ENCODE measurements around the gene LIN7B.
"Not testable (repeated sequence)": the region's sequence is repeated elsewhere in the genome, so short reads cannot be mapped to it uniquely, and the experiment has no call there.

Gene LIN7B

GRCh38 chr19:49121841-49122240 is 7.7 kb downstream of the LIN7B start:
- not testable (repeated sequence) for H3K36me3 Mint-ChIP-seq; ATAC-seq; DNase-seq (ENCODE audit: low spot score in 2 of 2); H3K4me3 Mint-ChIP-seq; H3K9me3 Mint-ChIP-seq; H3K27ac Mint-ChIP-seq
- peaks cover 28% of the 10 kb centered on the region for H3K4me1 Mint-ChIP-seq

- H3K4me3 Mint-ChIP-seq; H3K27ac Mint-ChIP-seq; DNase-seq (ENCODE audit: low spot score in 2 of 2); H3K9me3 Mint-ChIP-seq; H3K36me3 Mint-ChIP-seq; ATAC-seq: not testable (repeated sequence)
- H3K4me1 Mint-ChIP-seq, result peaks cover 21% of the 10 kb centered on the region
Measured at GRCh38 chr19:49123285-49123684, 9.1 kb downstream of the LIN7B start.

- ATAC-seq (no peak), DNase-seq (ENCODE audit: low spot score in 2 of 2) (no peak)
- peaks cover 27% of the 10 kb centered on the region for H3K4me1 Mint-ChIP-seq
- H3K36me3 Mint-ChIP-seq, result peaks cover 6% of the 10 kb centered on the region
- no peak overlapping the region for H3K4me3 Mint-ChIP-seq
- no peak overlapping the region for H3K27ac Mint-ChIP-seq
- no peaks in the 10 kb centered on the region for H3K9me3 Mint-ChIP-seq
Measured at GRCh38 chr19:49125025-49125731, 11.0 kb downstream of the LIN7B start.

DNA sequence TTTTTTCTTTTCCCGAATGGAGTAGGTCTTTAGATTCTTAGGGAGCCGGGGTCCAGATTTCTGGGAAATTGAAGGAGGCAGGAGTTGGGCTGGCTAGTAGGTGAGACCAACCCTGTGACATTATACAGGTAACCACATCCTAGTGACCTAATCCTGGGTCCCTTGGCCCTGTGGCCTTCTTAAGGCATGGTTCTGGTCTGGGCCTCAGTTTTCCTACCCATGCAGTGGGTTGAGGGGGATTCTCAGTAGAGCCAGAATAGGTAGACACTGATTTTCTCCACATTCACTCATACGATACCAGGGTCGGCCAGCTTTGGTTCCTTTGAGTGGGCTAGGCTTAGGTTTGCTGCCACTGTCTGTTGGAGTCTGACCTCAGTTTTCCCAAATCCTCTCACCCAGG is 12.4 kb downstream of the LIN7B start:
- DNase-seq (ENCODE audit: low spot score in 2 of 2) (no peak), ATAC-seq (no peak)
- Mint-ChIP-seq H3K9me3 (no peaks in the 10 kb centered on the region), H3K4me1 (peaks cover 17% of the 10 kb centered on the region), H3K27ac (no peak overlapping the region), H3K4me3 (peak overlapping the region; percentile 71), H3K36me3 (peaks cover 6% of the 10 kb centered on the region)

- H3K36me3 Mint-ChIP-seq; DNase-seq (ENCODE audit: low spot score in 2 of 2); H3K27ac Mint-ChIP-seq; ATAC-seq; H3K9me3 Mint-ChIP-seq: not testable (repeated sequence)
- H3K4me1 Mint-ChIP-seq, result peaks cover 17% of the 10 kb centered on the region
- peak overlapping the region; percentile 71 for H3K4me3 Mint-ChIP-seq
Measured at GRCh38 chr19:49127225-49127624, 13.1 kb downstream of the LIN7B start.

- Mint-ChIP-seq H3K4me3 (peak overlapping the region; percentile 71), H3K4me1 (peaks cover 22% of the 10 kb centered on the region), H3K9me3 (no peaks in the 10 kb centered on the region), H3K36me3 (peaks cover 6% of the 10 kb centered on the region), H3K27ac (peak overlapping the region; percentile 22)
- ATAC-seq (peak; percentile 97), DNase-seq (ENCODE audit: low spot score in 2 of 2) (peak; percentile 89 to 98)
Measured at GRCh38 chr19:49127674-49128544, 13.7 kb downstream of the LIN7B start.

DNA sequence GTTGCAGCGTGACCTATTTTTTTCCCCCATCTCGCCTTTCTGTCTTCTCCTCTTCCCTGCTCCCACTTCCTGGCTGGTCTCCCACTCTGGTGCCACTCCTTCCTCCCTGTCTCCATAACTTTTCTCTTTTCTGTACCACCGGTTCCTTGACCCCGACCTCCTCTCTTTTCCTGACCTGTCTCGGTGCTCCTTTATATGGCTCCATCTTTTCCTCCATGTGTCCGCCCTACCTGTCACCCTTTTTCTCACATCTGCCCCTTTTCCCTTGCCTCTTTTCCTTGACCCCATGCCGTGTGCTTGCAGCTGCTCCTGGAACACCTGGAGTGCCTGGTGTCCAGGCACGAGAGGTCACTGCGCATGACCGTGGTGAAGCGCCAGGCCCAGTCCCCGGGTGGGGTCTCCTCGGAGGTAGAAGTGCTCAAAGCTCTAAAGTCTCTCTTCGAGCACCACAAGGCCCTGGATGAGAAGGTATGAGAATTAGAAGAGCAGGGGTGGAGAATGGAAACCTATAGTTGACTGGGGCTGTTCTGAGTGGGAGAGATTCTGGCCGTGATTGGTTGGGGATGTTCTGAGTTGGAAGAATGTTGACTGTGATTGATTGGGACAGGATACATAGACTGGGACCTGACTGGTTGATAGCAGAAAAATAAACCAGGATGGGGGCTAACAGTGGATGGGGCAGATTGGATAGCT is 14.5 kb downstream of the LIN7B start:
- no peaks in the 10 kb centered on the region for H3K9me3 Mint-ChIP-seq
- ATAC-seq (no peak), DNase-seq (ENCODE audit: low spot score in 2 of 2) (no peak)
- peak overlapping the region; percentile 71 for H3K4me3 Mint-ChIP-seq
- H3K36me3 Mint-ChIP-seq, result peaks cover 6% of the 10 kb centered on the region
- H3K4me1 Mint-ChIP-seq, result peaks cover 29% of the 10 kb centered on the region
- H3K27ac Mint-ChIP-seq, result peak overlapping the region; percentile 22

GRCh38 chr19:49129238-49129583 is 15.0 kb downstream of the LIN7B start:
- H3K4me1 Mint-ChIP-seq, result peaks cover 34% of the 10 kb centered on the region
- peak overlapping the region; percentile 71 for H3K4me3 Mint-ChIP-seq
- no peaks in the 10 kb centered on the region for H3K9me3 Mint-ChIP-seq
- DNase-seq (ENCODE audit: low spot score in 2 of 2) (no peak), ATAC-seq (no peak)
- H3K27ac Mint-ChIP-seq, result no peak overlapping the region
- H3K36me3 Mint-ChIP-seq, result peaks cover 7% of the 10 kb centered on the region

GRCh38 chr19:49130325-49130724 is 16.2 kb downstream of the LIN7B start:
- DNase-seq (ENCODE audit: low spot score in 2 of 2) (no peak), ATAC-seq (no peak)
- peaks cover 12% of the 10 kb centered on the region for H3K36me3 Mint-ChIP-seq
- peaks cover 41% of the 10 kb centered on the region for H3K4me1 Mint-ChIP-seq
- H3K27ac Mint-ChIP-seq, result no peak overlapping the region
- no peak overlapping the region for H3K4me3 Mint-ChIP-seq
- no peaks in the 10 kb centered on the region for H3K9me3 Mint-ChIP-seq

GRCh38 chr19:49132974-49133609 is 18.9 kb downstream of the LIN7B start:
- ATAC-seq (peak; percentile 47), DNase-seq (ENCODE audit: low spot score in 2 of 2) (no peak)
- peak overlapping the region; percentile 65 for H3K4me3 Mint-ChIP-seq
- H3K36me3 Mint-ChIP-seq, result peaks cover 10% of the 10 kb centered on the region
- no peak overlapping the region for H3K27ac Mint-ChIP-seq
- H3K9me3 Mint-ChIP-seq, result no peaks in the 10 kb centered on the region
- H3K4me1 Mint-ChIP-seq, result peaks cover 36% of the 10 kb centered on the region

DNA sequence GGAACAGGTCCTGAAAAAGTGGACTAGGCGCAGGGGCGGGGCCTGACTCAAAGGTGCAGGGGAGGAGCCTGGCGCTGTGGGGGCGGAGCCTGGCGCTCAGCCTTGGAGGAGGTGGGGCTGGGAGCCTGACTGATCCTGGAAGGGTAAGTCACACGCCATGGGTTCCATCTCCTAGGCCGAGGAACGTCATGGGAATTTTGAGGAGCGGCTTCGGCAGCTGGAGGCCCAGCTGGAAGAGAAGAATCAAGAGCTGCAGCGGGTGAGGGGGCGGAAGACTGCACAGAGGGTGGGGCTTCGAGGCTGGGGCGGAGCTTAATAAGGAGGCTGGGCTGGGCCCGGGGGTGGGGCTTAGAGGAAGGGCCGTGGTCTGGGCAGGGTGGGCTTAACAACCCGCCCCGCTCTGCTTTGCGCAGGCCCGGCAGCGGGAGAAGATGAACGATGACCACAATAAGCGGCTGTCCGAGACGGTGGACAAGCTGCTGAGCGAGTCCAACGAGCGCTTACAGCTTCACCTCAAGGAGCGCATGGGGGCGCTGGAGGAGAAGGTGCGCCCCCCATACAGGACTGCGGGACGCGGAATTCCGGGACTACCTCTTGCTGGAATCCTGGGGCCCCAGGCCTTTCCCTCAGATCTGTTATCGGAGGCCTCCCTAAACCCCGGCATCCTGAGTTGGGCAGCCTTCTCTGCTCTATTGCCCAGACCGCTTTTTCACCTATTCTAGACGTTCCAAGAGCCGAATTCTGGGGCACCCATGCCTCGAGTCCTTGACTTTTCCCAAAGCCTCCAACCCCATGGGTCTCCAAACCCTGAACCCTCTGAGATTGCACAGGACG is 19.7 kb downstream of the LIN7B start:
- Mint-ChIP-seq H3K4me3 (peak overlapping the region; percentile 65), H3K4me1 (peaks cover 29% of the 10 kb centered on the region), H3K27ac (no peak overlapping the region), H3K9me3 (no peaks in the 10 kb centered on the region), H3K36me3 (peaks cover 6% of the 10 kb centered on the region)
- ATAC-seq, result peak; percentile 74
- DNase-seq (ENCODE audit: low spot score in 2 of 2), result peak in 1 of 2 donors; percentile 72

GRCh38 chr19:49135686-49136085 is 21.5 kb downstream of the LIN7B start:
- no peak for ATAC-seq
- no peak for DNase-seq (ENCODE audit: low spot score in 2 of 2)
- peaks cover 24% of the 10 kb centered on the region for H3K4me1 Mint-ChIP-seq
- H3K27ac Mint-ChIP-seq, result no peak overlapping the region
- H3K9me3 Mint-ChIP-seq, result no peaks in the 10 kb centered on the region
- H3K36me3 Mint-ChIP-seq, result peaks cover 6% of the 10 kb centered on the region
- no peak overlapping the region for H3K4me3 Mint-ChIP-seq

DNA sequence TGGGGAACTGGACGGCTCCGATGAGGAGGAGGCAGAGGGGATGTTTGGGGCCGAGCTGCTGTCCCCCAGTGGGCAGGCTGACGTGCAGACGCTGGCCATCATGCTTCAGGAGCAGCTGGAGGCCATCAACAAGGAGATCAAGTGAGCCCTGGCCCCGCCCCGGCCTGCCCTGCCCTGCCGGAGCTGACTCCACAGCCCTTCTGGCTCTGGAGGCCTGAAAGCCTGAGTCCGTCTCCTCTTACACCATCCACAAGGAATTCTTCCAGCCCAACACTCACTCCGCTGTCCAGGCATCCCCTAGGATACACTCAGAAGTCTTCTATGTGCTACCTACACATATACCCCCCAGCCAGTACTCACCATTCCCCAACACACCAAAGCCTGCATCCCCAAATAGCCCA is 22.6 kb downstream of the LIN7B start:
- no peak overlapping the region for H3K4me3 Mint-ChIP-seq
- no peak for DNase-seq (ENCODE audit: low spot score in 2 of 2)
- no peaks in the 10 kb centered on the region for H3K9me3 Mint-ChIP-seq
- no peak for ATAC-seq
- H3K36me3 Mint-ChIP-seq, result peaks cover 6% of the 10 kb centered on the region
- peaks cover 24% of the 10 kb centered on the region for H3K4me1 Mint-ChIP-seq
- no peak overlapping the region for H3K27ac Mint-ChIP-seq

DNA sequence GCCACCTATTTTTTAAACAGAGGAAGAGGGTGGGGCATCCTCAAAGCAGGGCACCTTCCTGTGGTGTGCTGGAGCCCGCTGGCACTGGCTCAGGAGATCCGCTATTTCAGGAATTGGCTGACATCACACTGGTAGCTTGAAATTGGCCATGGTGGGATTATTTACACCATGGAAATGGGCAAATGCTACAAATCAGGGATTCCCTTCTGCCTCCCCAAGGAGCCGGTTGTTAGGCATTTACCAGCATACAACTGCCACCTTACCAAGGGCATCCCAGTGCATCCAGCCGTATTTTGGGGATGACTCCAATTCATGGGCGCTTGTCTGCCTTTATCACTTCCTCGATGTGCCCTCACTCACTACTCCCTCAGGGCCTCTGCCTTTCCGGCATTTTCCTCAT is 26.8 kb downstream of the LIN7B start:
- Mint-ChIP-seq H3K4me1 (peaks cover 17% of the 10 kb centered on the region), H3K9me3 (no peaks in the 10 kb centered on the region), H3K27ac (no peak overlapping the region), H3K36me3 (peaks cover 7% of the 10 kb centered on the region), H3K4me3 (no peak overlapping the region)
- no peak for DNase-seq (ENCODE audit: low spot score in 2 of 2)
- no peak for ATAC-seq

Measured in stimulated activated effector memory CD8-positive, alpha-beta T cell treated with anti-CD3 and anti-CD28 coated beads, Interleukin-12 subunit alpha, Interleukin-12 subunit beta, amount 100 ng/mL, for 72 hours (primary cell).